ENCODE data around the gene TGFBR3L. TPM values are rescaled to one million over a fixed set of nuclear protein-coding genes. Genes with fewer than 3 reads are reported as not detected.
A peak's percentile ranks its signal among the peaks of the same experiment; 100 is the strongest.

Gene TGFBR3L
- total RNA-seq, 1 experiment from 2014 or later: 4.1 TPM

GRCh38 chr19:7907544-7907943 lies 7.1 kb upstream of the TGFBR3L start:
- POLR2A ChIA-PET: interaction anchor here (1.3 kb wide), 1 partner anchor 9 kb away, joined by 4 read pairs; no protein-coding TSS in a partner anchor
- Mint-ChIP-seq H3K9me3 (no peaks in the 10 kb centered on the region), H3K4me1 (peaks cover 18% of the 10 kb centered on the region), H3K27me3 (ENCODE audit: low read depth) (peaks cover 11% of the 10 kb centered on the region), H3K27ac (no peak overlapping the region), H3K36me3 (peaks cover 11% of the 10 kb centered on the region), H3K4me3 (no peak overlapping the region)
- DNase-seq (ENCODE audit: low spot score): no peak
- CTCF ChIA-PET: interaction anchor here (1.1 to 5.1 kb wide), 7 partner anchors 11 to 54 kb away, joined by 6 to 70 read pairs (median 8); partner anchors contain the start of genes LRRC8E, SNAPC2 and TIMM44
- ATAC-seq: no peak
- TF ChIP-seq AR (CRISPR knock-in tag; IDR thresholded peaks at IDR 0.05): no peak
- no peak for TF ChIP-seq GRHL2 (CRISPR knock-in tag; IDR thresholded peaks at IDR 0.05; ENCODE audit: insufficient replicate concordance, severe bottlenecking)

GRCh38 chr19:7908078-7908699 lies 6.4 kb upstream of the TGFBR3L start:
- CTCF ChIA-PET: interaction anchor here (0.6 to 5.1 kb wide), 17 partner anchors 11 to 482 kb away, joined by 3 to 70 read pairs (median 5); partner anchors contain the start of genes LRRC8E, PET100, PRR36 and RAB11B
- H3K27ac Mint-ChIP-seq: no peak overlapping the region
- peaks cover 11% of the 10 kb centered on the region for H3K36me3 Mint-ChIP-seq
- DNase-seq (ENCODE audit: low spot score): no peak
- ATAC-seq: peak; percentile 8; the same call in 1 of the 2 replicates
- TF ChIP-seq RORB (CRISPR knock-in tag; IDR thresholded peaks at IDR 0.05): no peak
- no peak for TF ChIP-seq USF1 (CRISPR knock-in tag; IDR thresholded peaks at IDR 0.05)
- TF ChIP-seq EMX1 (CRISPR knock-in tag; IDR thresholded peaks at IDR 0.05): no peak
- no peak for TF ChIP-seq FOXK1 (CRISPR knock-in tag; IDR thresholded peaks at IDR 0.05)
- TF ChIP-seq KAT7 (CRISPR knock-in tag; IDR thresholded peaks at IDR 0.05; ENCODE audit: borderline replicate concordance): no peak
- TF ChIP-seq CDX4 (CRISPR knock-in tag; IDR thresholded peaks at IDR 0.05; ENCODE audit: borderline replicate concordance): no peak
- TF ChIP-seq NFATC4 (CRISPR knock-in tag; IDR thresholded peaks at IDR 0.05): no peak
- TF ChIP-seq NFYB (CRISPR knock-in tag; conservative IDR thresholded peaks at IDR 0.05; ENCODE audit: low read depth): no peak
- H3K4me1 Mint-ChIP-seq: peaks cover 12% of the 10 kb centered on the region
- no peak overlapping the region for H3K4me3 Mint-ChIP-seq
- peaks cover 4% of the 10 kb centered on the region for H3K27me3 Mint-ChIP-seq (ENCODE audit: low read depth)
- POLR2A ChIA-PET: interaction anchor here (1.3 kb wide), 1 partner anchor 8 kb away, joined by 4 read pairs; no protein-coding TSS in a partner anchor
- no peaks in the 10 kb centered on the region for H3K9me3 Mint-ChIP-seq

- H3K9me3 Mint-ChIP-seq: no peaks in the 10 kb centered on the region
- no peak for DNase-seq (ENCODE audit: low spot score)
These were observed 5.7 kb upstream of the TGFBR3L start for GRCh38 chr19:7908742-7909461.

More at GRCh38 chr19:7908742-7909461, 5.7 kb upstream of the TGFBR3L start:
- Mint-ChIP-seq H3K4me3 (no peak overlapping the region), H3K36me3 (peaks cover 11% of the 10 kb centered on the region), H3K27ac (no peak overlapping the region), H3K27me3 (ENCODE audit: low read depth) (no peaks in the 10 kb centered on the region; the same call in 1 of the 2 replicates), H3K4me1 (peaks cover 12% of the 10 kb centered on the region)
- POLR2A ChIA-PET: interaction anchor here (1.3 kb wide), 1 partner anchor 8 kb away, joined by 4 read pairs; no protein-coding TSS in a partner anchor
- TF ChIP-seq FOXP1 (CRISPR knock-in tag; IDR thresholded peaks at IDR 0.05; ENCODE audit: borderline replicate concordance) (no peak), ZNF396 (CRISPR knock-in tag; IDR thresholded peaks at IDR 0.05; ENCODE audit: borderline replicate concordance) (no peak), GRHL2 (CRISPR knock-in tag; IDR thresholded peaks at IDR 0.05; ENCODE audit: insufficient replicate concordance, severe bottlenecking) (no peak), ARID4B (CRISPR knock-in tag; IDR thresholded peaks at IDR 0.05; ENCODE audit: borderline replicate concordance) (no peak)
- CTCF ChIA-PET: interaction anchor here (0.6 to 5.1 kb wide), 17 partner anchors 10 to 279 kb away, joined by 3 to 70 read pairs (median 5); partner anchors contain the start of genes LRRC8E, PET100, PRR36 and SNAPC2
- peak; percentile 47 for ATAC-seq
